T47D (cell line): ENCODE results near the gene SHE.
"Not testable (repeated sequence)": the region's sequence is repeated elsewhere in the genome, so short reads cannot be mapped to it uniquely, and the experiment has no call there.

Experiments used
- DNase-seq, 2 experiments: peaks; one replicate each; pipeline versions ENCODE4 v3.0.0 to v3.0.0-alpha.2; 2011 to 2012; ENCODE audit warnings: low read depth in 1 of 2, low spot score in 1 of 2
- JUND ChIP-seq: IDR thresholded peaks from 2 replicates; pipeline ENCODE4 v1.6.1; 2012; ENCODE audit warnings: low read depth
- in situ Hi-C: cut with HindIII; loops from 2 replicates; pipeline ENCODE4 v1.10.0; 2016; ENCODE audit warnings: low sequenced_read_pairs, low pct_unique_long_range_greater_than_20kb

Gene SHE

GRCh38 chr1:154533952-154534844 lies 32.0 kb upstream of the SHE start:
- no peak for TF ChIP-seq JUND
- in situ Hi-C loops, result no loop called here
- peak; percentile 81 to 85 for DNase-seq

- in situ Hi-C loops, DNase-seq: not testable (repeated sequence)
Measured at GRCh38 chr1:154531950-154532349, 29.7 kb upstream of the SHE start.

- DNase-seq, result no peak
- in situ Hi-C loops, result no loop called here
- no peak for TF ChIP-seq JUND
Measured at GRCh38 chr1:154529308-154529707, 27.1 kb upstream of the SHE start.

GRCh38 chr1:154527192-154527591 lies 25.0 kb upstream of the SHE start:
- in situ Hi-C loops, result no loop called here
- DNase-seq, result no peak
- no peak for TF ChIP-seq JUND

GRCh38 chr1:154524881-154525280 lies 22.7 kb upstream of the SHE start:
- no peak for TF ChIP-seq JUND
- in situ Hi-C loops, result no loop called here

GRCh38 chr1:154521695-154522094 lies 19.5 kb upstream of the SHE start:
- in situ Hi-C loops, result no loop called here
- DNase-seq, result no peak
- TF ChIP-seq JUND, result no peak

More at GRCh38 chr1:154524881-154525280, 22.7 kb upstream of the SHE start:
- peak in 1 of 2 experiments; percentile 73 for DNase-seq

GRCh38 chr1:154520333-154520732 lies 18.1 kb upstream of the SHE start:
- TF ChIP-seq JUND, result no peak
- in situ Hi-C loops, result no loop called here
- DNase-seq, result no peak

- in situ Hi-C loops, result no loop called here
- DNase-seq, result no peak
- TF ChIP-seq JUND, result no peak
Measured at GRCh38 chr1:154519591-154519991, 17.4 kb upstream of the SHE start.

- in situ Hi-C loops, result no loop called here
- TF ChIP-seq JUND, result no peak
- no peak for DNase-seq
Measured at GRCh38 chr1:154517661-154518060, 15.4 kb upstream of the SHE start.

- in situ Hi-C loops, result no loop called here
- TF ChIP-seq JUND, result no peak
Measured at GRCh38 chr1:154514066-154514553, 11.9 kb upstream of the SHE start.

GRCh38 chr1:154512760-154513159 lies 10.5 kb upstream of the SHE start:
- DNase-seq, result no peak
- in situ Hi-C loops, result no loop called here
- TF ChIP-seq JUND, result no peak

More at GRCh38 chr1:154514066-154514553, 11.9 kb upstream of the SHE start:
- no peak for DNase-seq

GRCh38 chr1:154503898-154504297 lies 1.7 kb upstream of the SHE start:
- no peak for TF ChIP-seq JUND
- DNase-seq, result no peak
- in situ Hi-C loops, result no loop called here

- no peak for DNase-seq
- in situ Hi-C loops, result no loop called here
- no peak for TF ChIP-seq JUND
Measured at GRCh38 chr1:154502744-154503115, 518 bp upstream of the SHE start.

- in situ Hi-C loops, result no loop called here
- peak; percentile 22 to 71 for DNase-seq
- no peak for TF ChIP-seq JUND
Measured at GRCh38 chr1:154501423-154502065, 668 bp downstream of the SHE start.
